AG08396 (cell line): ENCODE data around the gene JMJD6.
A peak's percentile ranks its signal among the peaks of the same experiment; 100 is the strongest.
"Not testable (repeated sequence)": the region's sequence is repeated elsewhere in the genome, so short reads cannot be mapped to it uniquely, and the experiment has no call there.

ENCODE experiments used
- DNase-seq: peaks from one replicate; pipeline ENCODE4 v3.0.0; 2012; ENCODE audit warnings: low spot score, mixed read lengths

The JMJD6 gene

GRCh38 chr17:76736349-76737081 lies 10.1 kb upstream of the JMJD6 start:
- peak; percentile 81 for DNase-seq

GRCh38 chr17:76735586-76736348 lies 9.4 kb upstream of the JMJD6 start:
- no peak for DNase-seq

DNA sequence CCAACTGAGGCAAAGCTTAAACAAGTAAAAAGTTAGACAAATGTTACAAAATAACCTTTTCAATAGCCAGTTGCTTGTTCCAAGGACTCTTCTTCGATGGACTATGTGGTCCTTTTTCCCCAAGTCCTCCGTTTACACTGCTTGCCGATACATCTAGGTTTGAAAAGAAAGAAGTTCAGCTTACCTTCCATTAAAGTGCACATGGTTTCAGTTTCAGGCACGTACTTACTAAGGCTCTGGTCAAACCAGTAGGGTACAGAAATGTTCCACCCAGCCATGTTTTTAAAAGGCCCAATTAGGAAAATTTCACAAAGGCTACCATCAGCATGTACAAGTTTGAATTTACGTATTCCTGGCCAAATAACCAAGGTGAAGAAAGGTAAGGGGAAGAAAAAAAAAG lies 8.6 kb upstream of the JMJD6 start:
- DNase-seq: no peak

DNA sequence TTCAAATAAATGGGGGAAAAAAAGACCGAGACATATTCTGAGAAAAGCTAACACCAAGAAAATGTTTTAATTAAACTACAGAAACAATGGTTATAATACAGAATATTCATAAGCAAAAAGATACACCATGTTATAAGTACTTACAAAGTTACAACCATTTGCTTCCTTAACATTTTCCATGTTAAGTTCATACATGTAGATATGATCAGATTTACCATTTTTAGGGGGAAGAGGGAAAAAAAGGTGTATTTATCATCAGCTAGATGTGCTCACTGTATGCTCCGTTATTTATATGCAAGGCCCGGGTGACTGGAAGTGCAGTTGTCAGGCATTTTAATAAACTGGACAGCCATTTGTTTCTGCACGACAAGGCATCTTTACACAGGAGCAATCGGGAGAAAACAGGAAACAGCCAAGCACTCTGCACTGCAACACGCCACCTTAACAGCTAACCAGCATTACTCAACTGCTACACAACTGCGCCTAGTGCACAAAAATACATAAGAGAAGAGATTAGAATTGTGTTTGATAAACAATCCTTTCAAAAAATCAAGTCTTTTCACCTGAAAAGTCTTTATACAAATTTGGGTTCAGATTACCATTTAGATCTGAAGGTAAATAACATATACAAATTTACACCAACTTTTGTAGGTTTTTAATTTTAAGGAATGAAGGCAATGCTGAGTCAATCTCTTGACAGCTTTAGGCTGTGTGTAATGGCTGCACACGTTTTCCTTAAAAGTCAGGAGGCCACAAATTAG lies 7.9 kb upstream of the JMJD6 start:
- no peak for DNase-seq

DNA sequence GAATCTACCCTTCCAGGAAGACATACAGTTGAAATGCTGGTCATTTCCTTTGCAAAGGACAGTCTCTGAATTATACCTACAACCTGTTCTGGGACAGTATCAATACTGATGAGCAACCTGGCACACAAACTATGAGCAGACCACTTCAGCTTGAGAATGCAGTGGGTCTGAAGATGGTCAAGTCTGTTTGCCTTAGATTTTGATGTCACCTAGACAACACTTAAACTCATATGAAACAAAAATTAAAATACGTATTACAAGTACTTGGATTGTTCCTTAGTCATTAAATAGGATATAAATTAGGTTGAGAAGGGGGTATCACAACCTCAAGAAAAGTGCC lies 7.2 kb upstream of the JMJD6 start:
- DNase-seq: no peak

- no peak for DNase-seq
These were observed 6.6 kb upstream of the JMJD6 start for GRCh38 chr17:76732734-76733617.

DNA sequence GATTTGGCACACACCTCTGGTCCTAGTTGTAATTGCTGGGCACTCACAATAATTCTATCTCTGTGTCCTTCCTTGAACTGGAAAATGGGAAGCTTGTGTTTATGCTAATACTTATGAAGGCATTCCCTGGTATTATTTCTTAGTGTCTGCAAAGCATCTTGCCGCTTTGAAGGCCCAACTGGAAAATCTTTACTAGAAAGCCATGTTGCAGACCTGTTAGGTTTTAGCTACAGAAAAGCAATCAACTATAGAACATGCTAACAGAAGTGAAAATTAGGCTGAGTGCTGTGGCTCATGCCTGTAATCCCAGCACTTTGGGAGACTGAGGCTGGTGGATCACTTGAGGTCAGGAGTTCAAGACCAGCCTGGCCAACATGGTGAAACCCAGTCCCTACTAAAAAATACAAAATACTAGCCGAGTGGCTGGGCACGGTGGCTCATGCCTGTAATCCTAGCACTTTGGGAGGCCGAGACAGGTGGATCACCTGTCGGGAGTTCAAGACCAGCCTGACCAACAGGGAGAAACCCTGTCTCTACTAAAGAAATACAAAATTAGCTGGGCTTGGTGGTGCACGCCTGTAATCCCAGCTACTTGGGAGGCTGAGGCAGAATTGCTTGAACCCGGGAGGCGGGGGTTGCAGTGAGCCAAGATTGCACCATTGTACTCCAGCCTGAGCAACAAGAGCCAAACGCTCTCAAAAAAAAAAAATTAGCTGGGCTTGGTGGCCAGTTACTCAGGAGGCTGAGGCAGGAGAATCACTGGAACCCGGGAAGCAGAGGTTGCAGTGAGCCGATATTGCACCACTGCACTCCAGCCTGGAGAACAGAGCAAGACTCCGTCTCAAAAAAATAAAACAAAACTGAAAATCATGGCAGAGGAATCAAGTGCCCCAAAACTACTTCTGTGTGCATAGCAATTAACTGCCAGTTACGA lies 5.7 kb upstream of the JMJD6 start:
- not testable (repeated sequence) for DNase-seq

DNA sequence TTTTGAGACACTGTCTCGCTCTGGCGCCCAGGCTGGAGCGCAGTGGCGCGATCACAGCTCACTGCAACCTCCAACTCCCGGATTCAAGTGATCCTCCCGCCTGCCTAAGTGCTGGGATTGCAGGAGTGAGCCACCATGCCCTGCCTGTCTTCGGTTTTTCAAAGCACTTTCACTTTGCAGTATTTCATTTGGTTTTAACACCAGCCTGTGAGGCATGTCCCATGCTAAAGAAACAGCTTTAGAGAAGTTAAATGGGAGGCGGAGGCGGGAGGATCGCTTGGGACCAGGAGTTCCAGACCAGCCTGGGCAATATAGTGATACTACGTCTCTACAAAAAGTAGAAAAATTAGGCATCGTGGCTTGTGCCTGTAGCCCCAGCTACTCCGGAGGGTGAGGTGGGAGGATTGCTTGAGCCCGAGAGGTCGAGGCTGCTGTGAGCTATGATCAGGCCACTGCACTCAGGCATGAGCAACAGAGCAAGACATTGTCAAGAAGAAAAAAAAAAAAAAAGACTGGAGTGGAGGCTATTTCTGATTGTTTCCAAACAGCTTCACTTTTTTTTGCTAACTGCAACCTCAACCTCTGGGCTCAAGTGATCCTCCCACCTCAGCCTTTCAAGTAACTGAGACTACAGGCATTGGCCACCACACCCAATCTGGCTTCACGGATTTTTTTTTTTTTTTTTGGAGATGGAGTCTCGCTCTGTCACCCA lies 1.5 kb upstream of the JMJD6 start:
- no peak for DNase-seq

DNA sequence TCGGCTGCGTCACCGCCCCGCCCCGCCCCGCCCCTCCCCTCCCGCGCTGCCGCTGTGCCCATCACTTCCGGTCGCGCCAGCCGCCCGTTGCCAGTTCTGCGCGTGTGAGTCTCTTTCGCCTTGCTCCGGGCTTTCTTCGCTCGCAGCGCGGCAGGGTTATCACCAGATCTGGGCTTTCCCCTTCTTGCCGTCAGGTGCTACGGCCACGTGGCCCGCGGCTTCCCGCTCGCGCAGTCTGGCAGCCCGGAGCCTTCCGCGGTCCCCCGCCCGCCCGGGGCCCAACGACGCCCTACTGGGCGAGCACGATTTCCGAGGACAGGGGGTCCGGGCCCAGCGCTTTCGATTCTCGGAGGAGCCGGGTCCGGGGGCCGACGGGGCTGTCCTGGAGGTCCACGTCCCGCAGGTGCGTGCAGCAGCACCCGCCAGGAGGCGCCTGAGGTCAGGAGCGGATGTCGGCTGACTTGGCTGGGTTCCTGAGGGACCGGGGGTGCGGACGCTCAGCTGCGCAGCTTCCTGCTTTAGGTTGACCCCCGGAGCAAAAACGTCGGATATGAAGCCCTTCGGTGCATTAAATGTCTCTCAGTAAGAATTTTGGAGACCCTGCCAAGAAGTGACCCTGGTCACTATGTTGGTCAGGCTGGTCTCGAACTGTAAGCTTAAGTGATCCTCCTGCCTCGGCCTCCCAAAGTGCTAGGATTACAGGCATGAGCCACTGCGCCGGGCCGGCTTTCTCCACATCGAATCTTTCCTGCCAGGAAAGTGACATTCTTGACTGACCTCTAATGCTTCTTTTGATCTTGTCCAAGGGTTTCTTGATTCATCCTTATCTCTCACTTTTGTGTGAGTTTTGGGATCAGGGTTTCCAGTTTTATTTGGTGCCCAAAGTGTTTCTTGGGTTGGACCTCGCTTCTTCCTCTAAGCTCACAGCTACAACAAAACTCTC lies 641 bp upstream of the JMJD6 start, which contains the start of gene METTL23:
Gene METTL23 (plus strand): TSS at position 64 of the 943 bp plus-strand sequence. CDS start 2,872 bp downstream, outside the sequence.
- peak; percentile 85 for DNase-seq

- DNase-seq: peak; percentile 52
These were observed 701 bp downstream of the JMJD6 start for GRCh38 chr17:76725580-76726230.

DNA sequence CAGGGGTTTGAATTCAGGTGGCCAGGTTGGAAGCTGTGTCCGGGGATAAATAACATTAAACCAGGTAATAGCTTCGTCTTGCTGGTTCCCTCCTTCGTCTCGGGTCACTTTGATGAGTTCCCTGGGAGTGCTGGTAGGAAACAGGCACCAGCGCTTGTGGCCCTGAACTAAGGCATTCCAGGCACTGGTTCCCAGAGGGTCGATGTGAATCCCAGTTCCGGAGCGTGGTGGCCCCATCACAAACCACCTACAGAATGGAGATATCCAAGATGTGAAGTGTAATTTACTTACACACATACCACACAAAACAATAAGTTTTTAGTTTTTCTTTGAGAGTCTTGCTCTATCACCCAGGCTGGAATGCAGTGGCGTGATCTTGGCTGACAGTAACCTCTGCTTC lies 2.6 kb downstream of the JMJD6 start:
- no peak for DNase-seq

DNA sequence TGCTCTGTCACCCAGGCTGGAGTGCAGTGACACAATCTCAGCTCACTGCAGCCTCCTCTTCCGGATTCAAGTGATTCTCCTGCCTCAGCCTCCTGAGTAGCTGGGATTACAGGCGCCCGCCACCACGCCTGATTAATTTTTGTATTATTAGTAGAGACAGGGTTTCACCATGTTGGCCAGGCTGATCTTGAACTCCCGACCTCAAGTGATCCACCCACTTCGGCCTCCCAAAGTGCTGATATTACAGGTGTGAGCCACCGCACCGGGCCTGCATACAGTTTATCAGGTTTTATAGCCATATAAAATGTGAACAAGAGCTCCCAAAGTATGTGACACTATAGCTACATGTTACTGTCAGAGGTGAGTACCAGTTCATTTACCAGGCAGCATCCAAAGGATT lies 3.4 kb downstream of the JMJD6 start:
- not testable (repeated sequence) for DNase-seq

GRCh38 chr17:76722279-76722678 lies 4.1 kb downstream of the JMJD6 start:
- no peak for DNase-seq

- no peak for DNase-seq
These were observed 4.9 kb downstream of the JMJD6 start for GRCh38 chr17:76721463-76721862.

- DNase-seq: no peak
These were observed 5.5 kb downstream of the JMJD6 start for GRCh38 chr17:76720941-76721340.

DNA sequence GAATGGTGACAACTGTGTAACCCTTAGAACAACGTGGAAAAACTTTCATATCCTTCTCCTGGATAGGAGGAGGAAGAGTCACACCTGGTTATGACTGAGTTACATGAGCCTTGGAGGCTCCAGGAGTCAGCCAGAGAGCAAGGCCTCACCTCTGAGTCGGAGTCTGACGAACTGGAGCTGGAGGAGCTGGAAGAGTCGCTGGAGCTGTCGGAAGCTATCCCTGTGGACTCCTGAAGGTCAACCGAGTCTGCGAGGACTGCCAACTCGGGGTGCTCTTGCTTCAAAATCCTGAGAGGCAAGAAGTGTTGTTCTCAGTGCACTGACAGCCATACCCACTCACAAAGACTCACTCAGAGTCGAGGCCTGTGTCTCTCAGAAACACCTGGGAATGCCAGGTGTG lies 6.2 kb downstream of the JMJD6 start:
- DNase-seq: no peak

DNA sequence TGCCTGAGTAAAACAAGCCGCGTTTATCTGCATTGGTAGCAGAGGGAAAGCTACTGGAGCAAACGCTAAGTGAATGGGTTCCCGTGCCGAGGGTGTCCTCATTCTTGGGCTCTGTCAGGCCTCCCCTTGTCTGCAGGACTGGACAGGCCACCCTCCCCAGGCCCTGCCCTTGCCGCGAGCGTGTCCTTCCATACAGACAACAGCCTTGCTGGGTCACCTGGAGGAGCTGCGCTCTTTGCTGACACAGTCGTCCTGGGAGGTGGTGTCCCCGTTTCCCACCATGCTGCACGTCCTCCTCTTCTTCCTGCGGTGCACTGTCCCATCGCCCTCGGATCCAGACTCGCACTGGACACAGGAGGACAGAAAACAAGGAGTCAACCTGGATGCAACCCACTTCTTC lies 7.9 kb downstream of the JMJD6 start:
- no peak for DNase-seq

DNA sequence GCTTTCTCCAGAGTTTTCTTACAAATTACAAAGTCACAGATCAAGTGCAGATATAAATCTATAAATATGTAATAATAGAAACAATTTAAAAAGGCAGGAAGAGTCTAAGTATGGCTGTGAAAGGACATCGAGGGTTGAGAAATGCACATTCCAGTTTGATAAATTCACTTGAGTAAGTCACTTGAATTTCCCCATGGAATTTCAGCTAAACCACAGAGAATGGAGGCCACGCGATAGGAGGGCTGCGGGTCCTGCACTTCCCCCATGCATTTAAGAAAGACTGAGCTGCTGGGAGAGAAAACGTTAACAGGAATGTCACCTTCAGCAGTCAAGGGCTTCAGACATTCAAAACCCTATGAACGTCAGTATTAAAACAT lies 9.6 kb downstream of the JMJD6 start:
- DNase-seq: peak; percentile 71
